HG03442 (cell line): Measurements from ENCODE around the gene PSMB3.
"Not testable (repeated sequence)": the region's sequence is repeated elsewhere in the genome, so short reads cannot be mapped to it uniquely, and the experiment has no call there.

ENCODE experiments used
- ATAC-seq: cut with Tn5 transposase; IDR thresholded peaks from one replicate; pipeline ENCODE4 v1.9.1; 2021; ENCODE audit warnings: mild to moderate bottlenecking, moderate library complexity; ENCODE audit not compliant: unreplicated experiment

Gene PSMB3

DNA sequence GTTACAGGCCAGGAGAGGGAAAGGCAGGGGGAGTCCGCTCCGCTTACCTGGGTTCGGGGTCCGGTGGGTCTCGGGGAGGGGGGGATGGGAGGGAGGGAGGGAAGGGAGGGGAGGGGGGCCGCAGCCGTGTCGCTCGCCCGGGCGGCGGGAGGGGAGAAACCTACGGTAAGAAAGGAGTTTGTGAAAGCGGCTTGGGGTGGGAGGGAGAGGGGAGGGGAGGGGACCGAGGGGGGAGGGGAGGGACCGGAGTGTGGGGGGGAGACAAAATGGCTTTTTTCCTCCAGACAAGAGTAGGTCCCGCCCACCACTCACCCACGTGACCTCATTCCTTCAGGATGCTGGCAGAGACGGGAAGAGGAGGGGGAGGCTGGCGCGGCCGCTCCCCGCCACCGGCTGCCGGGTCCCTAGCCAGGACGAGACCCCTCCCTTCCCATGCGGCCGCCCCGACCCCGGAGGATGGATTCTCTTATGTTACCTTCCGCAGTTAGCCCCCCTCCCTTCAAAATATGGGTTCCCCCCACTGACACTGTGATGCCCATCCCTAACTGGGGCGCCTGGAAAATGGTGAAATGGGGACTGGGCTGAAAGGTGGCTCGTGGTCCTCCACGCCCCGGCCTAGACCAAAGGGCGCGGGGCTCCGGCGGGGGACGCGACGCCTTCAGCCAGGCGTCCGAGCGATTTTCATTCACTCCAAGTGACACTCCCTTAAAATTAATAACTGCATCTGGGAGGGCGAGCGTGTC is 4.2 kb upstream of the PSMB3 start, which contains the start of gene PCGF2:
TSS of gene PCGF2 (minus strand) at position 188 of the 743 bp plus-strand sequence. CDS start 7,934 bp downstream, outside the sequence.
- no peak for ATAC-seq

GRCh38 chr17:38748892-38749222 is 3.7 kb upstream of the PSMB3 start:
- no peak for ATAC-seq

DNA sequence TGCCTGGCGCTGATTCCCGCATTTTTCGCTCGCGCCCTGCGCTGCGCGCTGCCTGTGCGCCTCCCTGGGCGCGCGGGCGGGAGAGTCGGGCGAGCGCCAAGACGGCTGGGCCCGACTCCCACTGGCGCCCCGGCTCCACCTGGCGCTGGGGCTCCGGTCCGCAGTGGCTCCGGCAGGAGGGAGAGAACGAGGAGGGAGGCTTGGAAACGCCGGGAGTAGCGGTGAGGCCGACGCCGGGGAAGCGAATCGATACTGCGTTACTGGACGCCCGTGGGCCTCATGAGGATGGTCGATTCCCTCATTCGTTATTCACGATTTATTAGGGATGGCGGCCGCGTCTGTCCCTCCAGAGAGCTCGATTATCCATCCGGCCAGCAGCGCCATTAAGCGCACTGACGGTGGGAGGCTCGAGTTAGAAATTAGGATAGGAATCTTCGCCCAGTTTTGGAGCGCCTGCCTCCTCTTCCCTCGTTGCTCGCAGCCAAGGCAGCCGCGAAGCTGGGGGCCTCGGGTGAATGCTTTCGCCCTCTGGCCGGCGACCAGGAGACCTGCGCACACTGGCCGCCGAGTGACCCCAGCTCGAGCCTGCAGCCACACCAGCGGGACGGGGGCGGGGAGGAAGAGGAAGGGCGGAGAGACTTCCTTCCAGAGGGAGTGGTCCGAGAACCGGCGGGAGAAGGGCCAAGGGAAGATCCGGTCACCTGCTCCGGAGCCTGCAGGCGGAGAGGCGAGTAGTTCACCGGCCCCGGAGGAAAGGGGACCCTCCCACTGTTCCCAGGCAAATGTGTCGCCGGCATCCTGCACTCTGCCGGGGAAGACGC is 3.1 kb upstream of the PSMB3 start:
- ATAC-seq: no peak

DNA sequence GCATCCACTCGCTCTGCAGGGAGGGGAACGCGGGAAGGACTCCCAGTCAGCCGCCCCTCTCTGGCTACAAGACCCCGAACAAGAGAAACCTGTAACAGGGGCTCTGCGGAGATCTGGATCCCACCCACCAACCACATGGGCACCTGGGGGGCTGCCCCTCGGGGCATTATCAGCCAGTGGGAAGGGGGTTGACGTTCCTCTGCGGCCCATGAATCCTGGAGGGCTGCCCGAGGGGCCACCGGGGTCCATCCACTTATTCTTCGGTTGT is 2.6 kb upstream of the PSMB3 start:
- ATAC-seq: no peak

- no peak for ATAC-seq
Observed at GRCh38 chr17:38750312-38751121, 2.0 kb upstream of the PSMB3 start.

DNA sequence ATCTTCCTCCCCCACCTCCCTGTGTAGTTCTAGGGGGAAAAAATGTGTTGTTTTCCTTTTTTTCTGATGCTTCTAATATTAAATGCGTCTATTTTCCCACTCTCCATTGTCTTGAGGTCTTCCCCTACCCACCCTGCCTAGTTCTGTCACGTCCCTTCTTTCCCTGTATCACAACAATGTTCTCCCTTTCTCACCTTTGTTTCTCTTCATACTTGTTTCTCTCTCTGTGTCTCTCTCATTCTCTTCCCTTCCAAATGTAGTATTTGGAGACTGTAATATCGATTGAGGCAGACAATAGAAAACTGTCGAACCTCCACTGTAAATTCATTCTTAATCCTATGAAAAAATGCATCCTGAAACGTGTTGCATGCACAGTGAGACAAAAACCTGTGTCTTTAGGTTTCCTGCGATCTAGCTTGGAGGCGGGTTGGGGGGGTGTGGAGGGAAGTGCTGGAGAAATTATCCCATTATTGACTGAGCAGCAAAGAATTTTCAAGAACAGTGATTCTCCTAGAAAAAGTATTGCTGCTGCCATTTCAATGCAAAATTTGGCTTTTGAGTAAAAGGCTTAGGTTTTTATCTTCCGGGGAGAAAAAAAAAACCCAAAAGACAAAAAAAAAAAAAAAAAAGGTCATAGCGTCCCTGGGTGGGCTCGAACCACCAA is 1.3 kb upstream of the PSMB3 start:
- no peak for ATAC-seq

- ATAC-seq: peak; percentile 4
Observed at GRCh38 chr17:38751808-38752307, 683 bp upstream of the PSMB3 start.

DNA sequence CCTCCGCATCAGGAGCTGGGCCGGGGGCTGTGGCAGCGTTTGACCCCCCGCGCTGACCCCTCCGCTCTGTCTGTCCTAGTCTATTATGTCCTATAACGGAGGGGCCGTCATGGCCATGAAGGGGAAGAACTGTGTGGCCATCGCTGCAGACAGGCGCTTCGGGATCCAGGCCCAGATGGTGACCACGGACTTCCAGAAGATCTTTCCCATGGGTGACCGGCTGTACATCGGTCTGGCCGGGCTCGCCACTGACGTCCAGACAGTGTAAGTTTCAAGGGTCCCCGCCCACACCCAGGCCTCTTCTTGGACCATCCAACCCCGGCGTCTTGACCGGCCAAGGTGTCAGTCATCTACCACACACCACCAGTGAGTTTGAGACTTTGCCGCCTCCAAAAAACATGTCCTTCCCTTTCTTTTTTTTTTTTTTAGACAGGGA is 548 bp downstream of the PSMB3 start:
- ATAC-seq: no peak

DNA sequence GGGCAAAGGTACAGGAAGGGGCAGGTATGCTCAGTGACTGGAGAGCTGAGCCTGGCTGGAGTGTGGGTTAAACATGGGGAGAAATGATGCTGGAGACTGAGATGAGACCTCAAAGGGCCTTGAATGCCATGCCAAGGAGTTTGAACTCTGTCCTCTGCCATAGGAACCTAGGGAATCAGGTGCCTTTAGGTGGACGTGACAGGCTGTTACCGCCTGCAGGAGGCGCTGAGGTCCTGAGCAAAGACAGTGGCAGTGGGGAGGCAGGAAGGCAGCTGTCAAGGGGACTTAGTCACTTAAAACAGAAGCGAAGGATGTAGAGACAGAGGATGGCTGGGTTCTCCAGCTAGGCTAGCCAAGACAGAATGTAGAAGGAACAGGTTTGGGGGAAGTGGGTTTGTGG is 9.1 kb downstream of the PSMB3 start:
- no peak for ATAC-seq

DNA sequence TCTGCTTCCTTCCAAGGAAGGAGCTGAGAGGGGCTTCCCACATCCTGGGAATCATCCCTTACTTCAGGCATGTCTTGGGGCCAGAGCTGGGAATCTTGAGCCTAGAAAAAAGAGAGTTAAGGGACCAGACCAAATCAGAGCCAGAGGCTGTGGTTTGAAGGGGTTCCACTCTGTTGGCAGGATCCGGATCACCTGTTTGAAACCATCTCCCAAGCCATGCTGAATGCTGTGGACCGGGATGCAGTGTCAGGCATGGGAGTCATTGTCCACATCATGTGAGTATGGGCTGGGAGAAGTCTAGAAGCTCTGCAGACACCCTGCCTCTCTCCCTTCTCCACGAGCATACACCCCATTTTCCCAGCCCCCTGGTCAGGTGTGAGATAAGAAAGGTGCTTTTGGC is 9.7 kb downstream of the PSMB3 start:
- ATAC-seq: no peak

DNA sequence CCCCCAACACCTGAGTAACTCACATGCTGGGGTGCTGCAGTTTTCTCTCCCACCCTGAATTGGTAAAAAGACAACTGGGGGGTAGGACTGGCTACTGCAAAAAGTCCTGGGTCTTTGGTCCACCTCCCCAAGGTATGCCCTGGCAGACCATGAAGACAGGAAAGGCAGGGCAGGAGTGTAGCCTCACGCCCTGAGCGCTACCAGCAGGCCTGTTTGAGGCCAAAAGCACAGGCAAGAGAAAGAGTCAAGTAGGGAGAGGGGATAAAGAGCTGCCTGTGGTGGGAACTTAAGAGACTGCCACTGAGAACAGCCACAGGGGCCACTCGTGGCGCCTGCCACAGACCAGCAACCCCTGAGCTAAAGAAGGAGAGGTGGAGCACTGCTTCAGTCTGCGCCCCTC is 13.8 kb downstream of the PSMB3 start:
- ATAC-seq: no peak

GRCh38 chr17:38768417-38768816 is 15.9 kb downstream of the PSMB3 start:
- ATAC-seq: no peak

DNA sequence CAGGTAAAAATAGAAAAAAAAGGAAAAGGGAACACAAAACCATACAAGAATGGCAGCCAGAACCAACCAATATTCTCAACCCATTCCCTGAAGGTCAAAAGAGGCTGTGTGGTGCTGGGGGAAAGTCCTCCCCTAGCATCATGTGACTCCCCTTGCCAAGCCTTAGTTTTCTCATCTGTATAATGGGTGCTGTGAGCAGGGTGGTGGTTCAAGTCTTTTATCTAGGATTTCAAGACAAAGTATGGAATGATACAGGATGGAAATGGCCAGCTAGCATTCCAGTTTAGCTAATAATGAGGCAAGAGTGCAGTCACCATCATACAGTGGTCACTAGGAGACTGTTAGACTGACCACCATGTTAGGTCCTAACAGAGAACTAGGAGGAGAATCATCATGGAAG is 20.7 kb downstream of the PSMB3 start:
- ATAC-seq: no peak

DNA sequence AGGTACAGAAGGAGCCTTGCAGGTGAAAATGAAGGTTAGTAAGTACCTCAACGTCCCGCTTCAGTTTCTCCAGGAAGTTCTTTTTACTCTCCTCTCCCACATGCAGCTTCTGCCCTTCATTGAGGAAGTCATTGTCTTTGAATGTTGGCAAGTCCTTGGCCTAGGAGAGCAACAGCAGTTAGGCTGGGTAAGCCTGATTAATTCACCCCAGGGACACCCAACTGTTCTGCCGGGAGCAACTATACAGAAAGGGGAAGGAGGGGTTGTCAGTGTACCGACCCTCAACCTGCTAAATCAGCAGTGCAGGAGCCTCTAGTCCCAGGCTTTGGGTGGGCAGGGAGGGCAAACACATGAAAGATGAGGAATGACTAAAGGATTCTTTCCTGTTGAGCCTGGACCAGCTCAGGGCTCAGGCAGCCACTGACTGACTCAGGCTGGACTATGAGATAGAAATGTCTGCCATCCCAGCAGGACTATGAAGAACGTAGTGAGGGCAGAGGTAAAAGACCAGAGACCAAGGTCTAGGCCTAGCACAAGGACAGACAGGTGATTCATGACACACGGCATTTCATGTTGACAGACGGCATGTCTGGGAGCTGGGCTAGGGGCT is 25.2 kb downstream of the PSMB3 start:
- no peak for ATAC-seq

GRCh38 chr17:38779965-38780752 is 27.6 kb downstream of the PSMB3 start:
- ATAC-seq: no peak

GRCh38 chr17:38783227-38783626 is 30.7 kb downstream of the PSMB3 start:
- no peak for ATAC-seq

- no peak for ATAC-seq
Observed at GRCh38 chr17:38786372-38786771, 33.8 kb downstream of the PSMB3 start.

DNA sequence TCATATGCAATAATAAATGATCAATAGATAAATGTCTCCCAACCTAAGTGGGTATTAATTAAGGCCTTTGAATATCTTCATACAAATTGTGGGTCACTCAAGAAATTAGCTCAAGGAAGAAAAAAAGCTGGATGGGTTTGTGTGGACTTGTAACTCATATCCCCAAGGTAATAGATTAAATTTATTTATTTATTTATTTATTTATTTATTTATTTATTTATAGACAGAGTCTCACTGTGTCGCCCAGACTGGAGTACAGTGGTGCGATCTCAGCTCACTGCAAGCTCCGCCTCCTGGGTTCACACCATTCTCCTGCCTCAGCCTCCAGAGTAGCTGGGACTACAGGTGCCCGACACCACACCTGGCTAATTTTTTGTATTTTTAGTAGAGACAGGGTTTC is 35.5 kb downstream of the PSMB3 start:
- ATAC-seq: not testable (repeated sequence)

DNA sequence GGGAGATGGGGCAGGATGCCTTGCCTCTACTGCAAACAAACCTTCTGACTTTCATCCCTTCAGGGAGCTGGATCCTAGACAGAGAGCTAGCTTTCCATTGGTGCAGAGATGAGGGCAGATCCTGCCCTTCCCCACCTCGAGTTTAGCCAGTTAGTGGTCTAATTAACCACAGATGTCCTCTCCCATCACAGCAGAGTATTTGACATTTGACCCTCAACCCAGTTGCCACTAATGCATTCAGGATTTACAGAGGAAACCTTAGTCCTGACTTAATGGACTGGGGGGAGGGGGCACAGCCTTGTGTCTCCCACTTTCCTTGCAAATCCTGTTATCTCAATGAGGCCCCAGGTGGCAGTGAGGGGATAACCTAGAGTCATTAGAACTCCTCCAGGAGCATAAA is 36.6 kb downstream of the PSMB3 start:
- ATAC-seq: no peak
